ENCODE results near the gene ZBTB40.

ZBTB40 gene

GRCh38 chr1:22537441-22538139, 85.9 kb downstream of the ZBTB40 start:
- DNase-seq = no peak

DNA sequence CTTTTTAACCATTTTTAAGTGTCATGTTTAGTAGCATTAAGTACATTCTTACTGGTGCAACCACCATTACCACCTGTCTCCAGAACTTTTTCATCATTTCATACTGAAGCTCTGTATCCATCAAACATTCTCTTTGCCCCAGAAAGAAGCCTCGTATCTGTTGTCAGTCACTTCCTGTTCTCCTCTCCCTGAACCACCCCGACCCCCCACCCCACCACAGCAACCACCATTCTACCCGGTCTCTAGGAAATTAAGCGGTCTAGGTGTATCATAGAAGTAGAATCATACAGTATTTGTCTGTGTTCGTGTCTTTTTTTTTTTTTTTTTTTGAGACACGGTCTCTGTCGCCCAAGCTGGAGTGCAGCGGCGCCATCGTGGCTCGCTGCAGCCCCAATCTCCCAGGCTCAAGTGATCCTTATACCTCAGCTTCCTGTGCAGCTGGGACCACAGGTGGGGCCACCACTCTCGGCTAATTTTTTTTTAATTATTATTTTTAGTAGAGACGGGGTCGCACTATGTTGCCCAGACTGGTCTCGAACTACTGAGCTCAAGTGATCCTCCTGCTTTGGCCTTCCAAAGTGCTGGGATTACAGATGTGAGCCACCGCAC, 88.0 kb downstream of the ZBTB40 start:
- DNase-seq = no peak

- no peak for DNase-seq
These were observed 88.7 kb downstream of the ZBTB40 start for GRCh38 chr1:22540337-22540736.

GRCh38 chr1:22542886-22543285, 91.2 kb downstream of the ZBTB40 start:
- DNase-seq = no peak

DNA sequence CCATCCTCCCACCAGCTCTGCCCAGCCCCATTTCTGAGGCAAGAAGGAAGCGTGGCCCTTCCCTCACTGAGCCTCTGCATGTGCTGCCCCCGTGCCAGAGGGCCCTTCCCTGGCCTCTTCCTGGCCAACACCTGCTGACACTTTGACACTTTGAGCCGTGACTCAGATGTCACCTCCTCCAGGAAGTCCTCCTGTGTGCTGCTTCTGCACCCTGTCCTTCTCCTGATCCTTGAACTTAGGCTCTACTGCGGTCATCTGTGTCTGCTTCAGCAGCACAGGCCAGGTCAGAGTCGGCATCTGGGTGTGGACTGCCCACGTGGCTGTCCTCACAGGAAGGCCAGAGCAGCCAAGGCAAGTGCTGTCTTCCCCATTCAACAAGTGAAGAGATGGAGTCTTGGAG, 92.0 kb downstream of the ZBTB40 start:
- DNase-seq = no peak

GRCh38 chr1:22544606-22545005, 93.0 kb downstream of the ZBTB40 start:
- DNase-seq = no peak

DNA sequence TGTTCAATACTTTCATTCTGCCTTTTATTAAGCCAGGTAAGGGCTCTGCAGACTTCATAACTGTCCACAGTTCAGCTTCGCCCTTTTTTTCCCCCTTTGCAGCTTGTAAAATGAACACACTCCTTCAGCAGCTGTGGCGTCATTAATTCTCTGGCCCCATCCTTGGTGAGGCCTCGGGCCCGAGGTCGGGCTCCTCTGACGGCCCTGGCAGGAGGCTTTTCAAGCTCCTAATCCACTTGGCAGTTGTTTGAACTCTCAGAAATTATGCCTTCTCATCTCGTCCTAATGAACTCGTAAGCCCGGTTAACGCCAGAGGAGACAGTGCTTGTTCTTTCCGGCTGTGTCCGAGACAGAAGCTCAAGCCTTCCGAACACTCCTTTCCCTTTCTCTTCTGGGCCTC, 93.5 kb downstream of the ZBTB40 start:
- DNase-seq = no peak

DNA sequence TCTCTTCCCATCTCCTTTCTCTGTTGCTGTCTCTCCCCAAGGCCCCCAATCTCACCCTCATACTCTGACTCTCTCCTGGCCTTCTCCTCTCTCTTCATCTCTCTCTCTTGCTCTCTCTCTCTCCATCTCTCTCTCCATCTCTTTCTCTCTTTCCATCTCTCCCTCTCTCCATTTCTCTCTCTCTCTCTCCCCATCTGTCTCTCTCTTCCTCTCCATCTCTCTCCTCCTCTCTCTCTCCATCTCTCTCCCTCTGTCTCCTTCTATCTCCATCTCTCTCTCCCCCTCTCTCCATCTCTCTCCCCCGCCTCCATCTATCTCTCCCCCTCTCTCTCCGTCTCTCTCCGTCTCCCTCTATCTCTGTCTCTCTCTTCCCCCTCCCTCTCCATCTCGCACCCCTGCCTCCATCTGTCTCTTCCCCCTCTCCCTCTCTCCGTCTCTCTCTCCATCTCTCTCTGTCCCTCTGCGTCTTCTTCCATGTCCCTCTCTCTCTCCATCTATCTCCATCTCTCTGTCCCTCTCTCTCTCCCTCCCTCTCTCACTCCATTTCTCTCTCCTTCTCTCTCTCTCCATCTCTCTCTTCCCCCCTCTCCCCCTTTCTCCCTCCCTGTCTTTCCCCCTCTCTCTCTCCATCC, 95.7 kb downstream of the ZBTB40 start:
- DNase-seq = no peak

DNA sequence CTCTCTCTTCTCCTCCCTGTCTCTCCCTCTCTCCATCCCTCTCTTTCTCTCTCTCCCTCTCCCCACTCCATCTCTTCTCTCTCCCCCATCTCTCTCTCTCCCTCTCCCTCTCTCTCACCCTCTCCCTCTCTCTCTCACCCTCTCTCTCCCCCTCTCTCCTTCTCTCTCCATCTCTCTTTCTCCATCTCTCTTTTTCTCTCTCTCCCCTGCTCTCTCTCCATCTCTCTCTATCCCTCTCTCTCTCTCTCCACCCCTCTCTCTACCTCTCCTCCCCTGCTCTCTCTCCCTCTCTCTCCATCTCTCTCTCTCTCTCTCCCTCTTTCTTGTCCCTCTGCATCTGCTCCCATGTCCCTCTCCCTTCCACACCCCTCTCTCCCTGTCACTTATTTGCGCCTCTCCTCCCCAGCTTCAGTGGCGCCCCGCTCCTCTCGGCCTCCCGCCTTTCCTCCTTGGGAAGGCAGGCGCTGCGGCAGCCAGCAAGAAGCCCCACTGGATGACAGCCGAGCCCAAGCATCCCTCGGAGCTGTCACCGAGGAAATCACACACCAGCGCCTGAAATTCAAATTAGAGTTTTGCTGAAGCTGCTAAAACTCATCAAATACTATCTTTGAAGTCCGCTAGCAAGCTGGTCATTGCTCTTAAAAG, 96.3 kb downstream of the ZBTB40 start:
- no peak for DNase-seq

- no peak for DNase-seq
These were observed 98.4 kb downstream of the ZBTB40 start for GRCh38 chr1:22550021-22550420.

GRCh38 chr1:22551591-22551990, 99.9 kb downstream of the ZBTB40 start:
- DNase-seq = no peak

GRCh38 chr1:22552021-22552420, 100.4 kb downstream of the ZBTB40 start:
- no peak for DNase-seq

GRCh38 chr1:22553104-22553880, 101.6 kb downstream of the ZBTB40 start:
- no peak for DNase-seq

DNA sequence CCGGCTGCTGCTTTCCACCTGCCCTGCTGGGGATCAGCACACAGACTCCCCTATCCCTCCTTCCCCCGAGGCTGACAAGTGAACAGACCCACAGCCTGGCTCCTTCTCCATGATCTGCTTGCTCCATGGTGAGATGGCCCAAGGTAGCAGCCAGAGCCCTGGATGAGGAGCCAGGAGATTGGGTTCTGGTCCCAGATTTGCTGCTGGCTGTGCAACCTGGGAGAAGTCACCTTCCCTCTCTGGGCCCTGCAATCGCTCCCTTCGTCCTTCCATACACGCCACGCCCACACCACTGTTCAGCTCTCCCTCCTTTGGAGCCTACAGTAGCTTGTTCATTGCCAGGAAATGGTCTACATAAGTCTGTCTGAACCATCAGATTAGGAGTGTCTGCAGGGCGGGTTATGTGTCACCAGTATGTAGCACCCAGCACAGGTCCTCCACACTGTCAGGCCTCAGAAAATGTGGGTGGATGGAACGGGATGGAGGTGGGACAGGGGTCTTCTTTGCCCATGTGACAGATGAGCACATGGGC, 102.4 kb downstream of the ZBTB40 start:
- DNase-seq = no peak

- DNase-seq = no peak
These were observed 103.7 kb downstream of the ZBTB40 start for GRCh38 chr1:22555371-22555656.

DNA sequence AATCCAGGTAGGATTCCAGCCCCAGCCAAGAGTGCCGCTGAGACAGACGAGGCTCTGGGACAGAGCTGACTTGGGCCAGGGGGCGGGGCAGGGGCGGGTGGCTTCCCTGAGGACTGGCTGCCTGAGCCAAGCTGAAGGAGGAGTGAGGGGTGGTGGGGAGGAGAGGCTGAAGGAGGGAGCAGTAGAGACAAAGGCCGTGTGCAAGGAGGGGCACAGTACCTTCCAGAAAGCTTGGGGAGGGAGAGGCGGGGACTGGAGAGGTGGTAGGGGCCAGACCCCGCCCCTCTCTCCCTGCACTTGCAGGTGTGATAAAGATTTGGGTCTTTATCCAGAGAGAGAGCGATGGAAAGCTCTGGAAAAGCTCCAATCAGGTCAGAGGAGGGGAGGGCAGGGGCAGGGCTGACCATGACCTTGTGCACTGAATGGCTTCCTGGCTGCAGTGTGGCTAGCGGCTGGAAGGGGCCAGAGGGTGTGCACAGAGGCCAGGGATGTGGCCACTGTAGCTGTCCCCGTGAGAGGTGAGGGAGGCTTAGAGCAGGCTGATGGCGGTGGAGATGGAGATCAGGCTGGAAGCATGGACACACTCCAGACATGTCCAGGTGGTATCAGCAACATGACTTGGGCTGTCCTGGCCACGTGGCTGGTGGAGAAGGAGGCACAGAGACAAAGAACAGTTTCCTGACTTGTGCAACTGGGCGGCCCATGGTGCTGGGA, 104.9 kb downstream of the ZBTB40 start:
- no peak for DNase-seq

GRCh38 chr1:22557341-22557950, 105.8 kb downstream of the ZBTB40 start:
- DNase-seq = no peak

GRCh38 chr1:22562584-22563583, 111.2 kb downstream of the ZBTB40 start, which contains the start of gene EPHA8:
EPHA8 (plus strand) TSS chr1:22563489; CDS start chr1:22563636, 147 bp downstream.
- DNase-seq = no peak

GRCh38 chr1:22563671-22564602, 112.3 kb downstream of the ZBTB40 start:
- no peak for DNase-seq

Data from inflammatory macrophage treated with lipopolysaccharide for 1 hour (primary cell).